ENCODE data around the gene MTR.

Gene MTR

DNA sequence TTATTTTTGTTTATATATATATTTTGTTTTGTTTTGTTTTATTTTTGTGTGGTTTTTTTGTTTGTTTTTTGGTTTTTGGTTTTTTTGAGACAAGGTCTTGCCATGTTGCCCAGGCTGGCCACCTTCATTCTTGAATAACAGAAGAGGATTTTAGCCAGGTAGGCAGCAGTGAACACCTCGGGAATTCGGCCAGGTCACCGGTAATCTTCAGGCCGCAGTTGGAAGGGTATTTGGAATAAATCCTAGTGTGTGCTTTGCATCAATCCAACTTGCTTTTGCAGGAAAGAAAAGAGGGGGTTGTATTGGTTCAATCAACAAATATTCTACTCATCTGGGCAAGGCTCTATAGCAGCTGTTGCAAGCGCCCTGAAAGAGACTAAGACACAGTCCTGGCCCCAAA lies 155.3 kb downstream of the MTR start (continued):
- no peak for TF ChIP-seq ARNTL (CRISPR knock-in tag; IDR thresholded peaks at IDR 0.05; ENCODE audit: borderline replicate concordance, low read depth)
- no peak for TF ChIP-seq ISL1 (CRISPR knock-in tag; IDR thresholded peaks at IDR 0.05)
- no peak for TF ChIP-seq SNAI2 (CRISPR knock-in tag; IDR thresholded peaks at IDR 0.05)
- TF ChIP-seq BACH2 (CRISPR knock-in tag; IDR thresholded peaks at IDR 0.05; ENCODE audit: borderline replicate concordance): no peak

DNA sequence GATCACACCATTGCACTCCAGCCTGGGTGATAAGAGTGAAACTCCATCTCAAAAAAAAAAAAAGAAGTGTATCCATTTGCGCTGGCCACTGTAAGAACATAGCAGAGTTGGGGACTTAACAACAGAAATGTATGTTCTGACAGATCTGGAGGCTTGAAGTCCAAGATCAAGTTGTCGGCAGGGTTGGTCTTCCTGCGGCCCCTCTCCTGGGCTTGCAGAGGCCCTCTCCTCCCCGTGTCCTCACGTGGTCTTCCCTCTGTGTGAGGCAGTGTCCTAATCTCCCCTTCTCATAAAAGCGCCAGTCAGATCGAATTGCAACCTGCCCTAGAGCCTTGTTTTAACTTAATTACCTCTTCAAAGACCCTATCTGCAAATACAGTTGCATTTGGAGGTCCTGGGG lies 156.6 kb downstream of the MTR start:
- TF ChIP-seq TOX (CRISPR knock-in tag; IDR thresholded peaks at IDR 0.05; ENCODE audit: borderline replicate concordance): no peak
- no peak for TF ChIP-seq ARNTL (CRISPR knock-in tag; IDR thresholded peaks at IDR 0.05; ENCODE audit: borderline replicate concordance, low read depth)
- no peak for TF ChIP-seq CREB5 (CRISPR knock-in tag; IDR thresholded peaks at IDR 0.05; ENCODE audit: low read depth)
- TF ChIP-seq RARB (CRISPR knock-in tag; IDR thresholded peaks at IDR 0.05): no peak
- no peak for TF ChIP-seq BACH2 (CRISPR knock-in tag; IDR thresholded peaks at IDR 0.05; ENCODE audit: borderline replicate concordance)
- no peak for TF ChIP-seq ZNF8 (CRISPR knock-in tag; IDR thresholded peaks at IDR 0.05)
- TF ChIP-seq, protein P1, sequence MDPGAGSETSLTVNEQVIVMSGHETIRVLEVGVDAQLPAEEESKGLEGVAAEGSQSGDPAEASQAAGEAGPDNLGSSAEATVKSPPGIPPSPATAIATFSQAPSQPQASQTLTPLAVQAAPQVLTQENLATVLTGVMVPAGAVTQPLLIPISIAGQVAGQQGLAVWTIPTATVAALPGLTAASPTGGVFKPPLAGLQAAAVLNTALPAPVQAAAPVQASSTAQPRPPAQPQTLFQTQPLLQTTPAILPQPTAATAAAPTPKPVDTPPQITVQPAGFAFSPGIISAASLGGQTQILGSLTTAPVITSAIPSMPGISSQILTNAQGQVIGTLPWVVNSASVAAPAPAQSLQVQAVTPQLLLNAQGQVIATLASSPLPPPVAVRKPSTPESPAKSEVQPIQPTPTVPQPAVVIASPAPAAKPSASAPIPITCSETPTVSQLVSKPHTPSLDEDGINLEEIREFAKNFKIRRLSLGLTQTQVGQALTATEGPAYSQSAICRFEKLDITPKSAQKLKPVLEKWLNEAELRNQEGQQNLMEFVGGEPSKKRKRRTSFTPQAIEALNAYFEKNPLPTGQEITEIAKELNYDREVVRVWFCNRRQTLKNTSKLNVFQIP (CRISPR knock-in tag; IDR thresholded peaks at IDR 0.05; ENCODE audit: borderline replicate concordance, low read depth): no peak
- no peak for TF ChIP-seq ZFP30 (CRISPR knock-in tag; IDR thresholded peaks at IDR 0.05)
- no peak for TF ChIP-seq TSHZ2 (CRISPR knock-in tag; IDR thresholded peaks at IDR 0.05)
- no peak for TF ChIP-seq TCF4 (CRISPR knock-in tag; IDR thresholded peaks at IDR 0.05; ENCODE audit: borderline replicate concordance)
- no peak for TF ChIP-seq OSR1 (CRISPR knock-in tag; IDR thresholded peaks at IDR 0.05)
- no peak for ATAC-seq

- no peak for TF ChIP-seq ESRRG (CRISPR knock-in tag; IDR thresholded peaks at IDR 0.05)
- TF ChIP-seq TOX (CRISPR knock-in tag; IDR thresholded peaks at IDR 0.05; ENCODE audit: borderline replicate concordance): no peak
- TF ChIP-seq, protein P1 (CRISPR knock-in tag; IDR thresholded peaks at IDR 0.05; ENCODE audit: borderline replicate concordance, low read depth): no peak
- TF ChIP-seq CSDC2 (CRISPR knock-in tag; IDR thresholded peaks at IDR 0.05): no peak
- TF ChIP-seq, protein P2, sequence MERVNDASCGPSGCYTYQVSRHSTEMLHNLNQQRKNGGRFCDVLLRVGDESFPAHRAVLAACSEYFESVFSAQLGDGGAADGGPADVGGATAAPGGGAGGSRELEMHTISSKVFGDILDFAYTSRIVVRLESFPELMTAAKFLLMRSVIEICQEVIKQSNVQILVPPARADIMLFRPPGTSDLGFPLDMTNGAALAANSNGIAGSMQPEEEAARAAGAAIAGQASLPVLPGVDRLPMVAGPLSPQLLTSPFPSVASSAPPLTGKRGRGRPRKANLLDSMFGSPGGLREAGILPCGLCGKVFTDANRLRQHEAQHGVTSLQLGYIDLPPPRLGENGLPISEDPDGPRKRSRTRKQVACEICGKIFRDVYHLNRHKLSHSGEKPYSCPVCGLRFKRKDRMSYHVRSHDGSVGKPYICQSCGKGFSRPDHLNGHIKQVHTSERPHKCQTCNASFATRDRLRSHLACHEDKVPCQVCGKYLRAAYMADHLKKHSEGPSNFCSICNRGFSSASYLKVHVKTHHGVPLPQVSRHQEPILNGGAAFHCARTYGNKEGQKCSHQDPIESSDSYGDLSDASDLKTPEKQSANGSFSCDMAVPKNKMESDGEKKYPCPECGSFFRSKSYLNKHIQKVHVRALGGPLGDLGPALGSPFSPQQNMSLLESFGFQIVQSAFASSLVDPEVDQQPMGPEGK (CRISPR knock-in tag; IDR thresholded peaks at IDR 0.05; ENCODE audit: borderline replicate concordance): no peak
- no peak for TF ChIP-seq CSRNP3 (CRISPR knock-in tag; IDR thresholded peaks at IDR 0.05)
- TF ChIP-seq CREB5 (CRISPR knock-in tag; IDR thresholded peaks at IDR 0.05; ENCODE audit: low read depth): no peak
- no peak for TF ChIP-seq TSHZ2 (CRISPR knock-in tag; IDR thresholded peaks at IDR 0.05)
- no peak for TF ChIP-seq RARB (CRISPR knock-in tag; IDR thresholded peaks at IDR 0.05)
- no peak for TF ChIP-seq ZFP30 (CRISPR knock-in tag; IDR thresholded peaks at IDR 0.05)
- no peak for TF ChIP-seq PPARA (CRISPR knock-in tag; IDR thresholded peaks at IDR 0.05; ENCODE audit: borderline replicate concordance)
- ATAC-seq: no peak
These were observed 157.3 kb downstream of the MTR start for GRCh38 chr1:236952246-236953003.

Data from SK-N-SH treated with all-trans-retinoic acid at 6 μM for 48 hours (cell line).